Measurements from ENCODE around the gene TMEM161A. TPM values are rescaled to one million over a fixed set of nuclear protein-coding genes. Genes with fewer than 3 reads are reported as not detected.
A peak's percentile ranks its signal among the peaks of the same experiment; 100 is the strongest.

The TMEM161A gene
- total and polyA plus RNA-seq, 9 of the 15 experiments (the other 6 are each of a cell fraction or from before 2014, with no cell fraction given): 0.63 to 92.3 (median 38.9) TPM

- TF ChIP-seq CHD7 (IDR thresholded peaks at IDR 0.05; ENCODE audit: low read depth, low read length) (no peak), GABPB1 (CRISPR knock-in tag; IDR thresholded peaks at IDR 0.05) (peak; percentile 78), FOXA3 (CRISPR knock-in tag; conservative IDR thresholded peaks at IDR 0.05 in 1 of 2, IDR thresholded peaks at IDR 0.05 in 1 of 2) (no peak), SETDB1 (IDR thresholded peaks at IDR 0.05; ENCODE audit: low read length) (no peak), SPI1 (IDR thresholded peaks at IDR 0.05; ENCODE audit: borderline replicate concordance, low read depth, low read length) (peak; percentile 65; the same call in 1 of the 2 replicates), ZNF785 (CRISPR knock-in tag; IDR thresholded peaks at IDR 0.05) (no peak), MXI1 (IDR thresholded peaks at IDR 0.05; ENCODE audit: low read depth, low read length) (no peak), DPF2 (IDR thresholded peaks at IDR 0.05) (peak; percentile 43; the same call in 1 of the 2 replicates), ZNF354B (CRISPR knock-in tag; IDR thresholded peaks at IDR 0.05) (no peak), HDGF (IDR thresholded peaks at IDR 0.05) (peak; percentile 87; the same call in 1 of the 2 replicates), ZNF408 (CRISPR knock-in tag; IDR thresholded peaks at IDR 0.05; ENCODE audit: low read depth) (no peak), HDAC1 (IDR thresholded peaks at IDR 0.05) (peak in 1 of 2 experiments; percentile 43; a peak in 1 of 4 replicates), SFPQ (IDR thresholded peaks at IDR 0.05; ENCODE audit: low read depth, low read length) (no peak)
Observed at GRCh38 chr19:19120308-19121231, 17.7 kb downstream of the TMEM161A start (continued).
